Osteocyte (in vitro differentiated cells): ENCODE results near the gene PLA2G2D. TPM values are rescaled to one million over a fixed set of nuclear protein-coding genes. Genes with fewer than 3 reads are reported as not detected.

Experiments
- DNase-seq: peaks from one replicate; pipeline ENCODE4 v3.0.0; 2021; ENCODE audit warnings: mixed read lengths; ENCODE audit not compliant: unreplicated experiment; ENCODE audit errors: extremely low spot score
- H3K27ac Mint-ChIP-seq: one replicate; pipeline ENCODE4 v1.8.0; 2021; ENCODE audit warnings: mild to moderate bottlenecking, mixed read lengths; ENCODE audit not compliant: unreplicated experiment
- H3K27me3 Mint-ChIP-seq: one replicate; pipeline ENCODE4 v1.8.0; 2021; ENCODE audit warnings: mixed read lengths; ENCODE audit not compliant: unreplicated experiment
- H3K36me3 Mint-ChIP-seq: one replicate; pipeline ENCODE4 v1.8.0; 2021; ENCODE audit warnings: mixed read lengths; ENCODE audit not compliant: unreplicated experiment
- H3K4me1 Mint-ChIP-seq: one replicate; pipeline ENCODE4 v1.8.0; 2021; ENCODE audit warnings: mixed read lengths; ENCODE audit not compliant: unreplicated experiment
- H3K4me3 Mint-ChIP-seq: one replicate; pipeline ENCODE4 v1.8.0; 2021; ENCODE audit warnings: mild to moderate bottlenecking, moderate library complexity, mixed read lengths; ENCODE audit not compliant: unreplicated experiment
- H3K9me3 Mint-ChIP-seq: one replicate; pipeline ENCODE4 v1.8.0; 2021; ENCODE audit warnings: mixed read lengths; ENCODE audit not compliant: unreplicated experiment
- total RNA-seq: library from RNA; stranded (reverse); gene quantifications from 2 replicates; pipeline ENCODE4 v1.2.1, GENCODE V29; 2021
- TF ChIP-seq, protein P1 (sequence below): fragments of 200-600 bp; sonication (generic); IDR thresholded peaks from 2 replicates; pipeline ENCODE4 v1.5.0; 2021; ENCODE audit warnings: antibody characterized with exemption, mild to moderate bottlenecking, moderate library complexity

The PLA2G2D gene
- total RNA-seq, 1 donor from 2014 or later, result not detected

DNA sequence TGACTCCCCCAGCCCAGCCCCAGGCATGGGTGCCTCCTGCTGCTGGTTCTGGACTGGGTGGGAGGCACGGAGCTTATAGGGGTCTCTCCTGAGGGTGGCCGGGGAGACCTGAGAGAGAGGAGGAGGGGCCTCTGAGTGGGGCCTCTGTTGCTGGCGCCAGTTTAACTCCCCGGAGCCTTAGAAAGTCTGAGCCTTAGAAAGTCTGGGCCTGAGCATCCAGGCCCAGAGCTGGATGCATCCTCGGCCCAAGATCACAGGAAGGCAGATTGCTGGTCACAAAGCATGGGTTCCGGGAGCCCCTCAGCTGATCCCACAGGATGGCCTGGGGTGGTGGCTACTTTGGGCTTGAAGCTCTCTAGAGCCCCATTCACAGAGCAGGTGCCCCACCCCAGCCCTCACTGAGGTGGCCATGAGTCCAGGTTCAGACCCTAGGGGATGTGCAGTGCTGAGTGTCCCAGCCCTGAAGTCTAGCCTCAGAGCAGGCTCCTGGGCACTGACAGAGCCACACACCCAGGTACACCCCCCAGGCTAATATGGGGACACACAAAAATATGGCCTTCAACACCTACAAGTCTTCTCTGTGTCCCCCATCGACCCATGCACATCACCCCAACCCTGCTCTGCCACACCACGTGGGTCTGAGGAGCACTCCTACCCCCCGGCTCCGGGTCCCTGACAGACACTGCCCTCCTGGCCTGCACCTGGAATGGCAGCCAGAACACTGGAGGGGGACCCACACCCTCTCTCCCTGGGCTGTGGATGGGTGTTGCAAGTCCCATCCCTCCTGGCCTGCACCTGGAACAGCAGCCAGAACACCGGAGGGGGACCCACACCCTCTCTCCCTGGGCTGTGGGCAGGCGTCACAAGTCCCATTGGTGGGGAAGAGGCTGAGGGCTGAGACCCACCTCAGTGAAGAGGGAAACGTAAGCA is 29.5 kb upstream of the PLA2G2D start:
- TF ChIP-seq, protein P1, sequence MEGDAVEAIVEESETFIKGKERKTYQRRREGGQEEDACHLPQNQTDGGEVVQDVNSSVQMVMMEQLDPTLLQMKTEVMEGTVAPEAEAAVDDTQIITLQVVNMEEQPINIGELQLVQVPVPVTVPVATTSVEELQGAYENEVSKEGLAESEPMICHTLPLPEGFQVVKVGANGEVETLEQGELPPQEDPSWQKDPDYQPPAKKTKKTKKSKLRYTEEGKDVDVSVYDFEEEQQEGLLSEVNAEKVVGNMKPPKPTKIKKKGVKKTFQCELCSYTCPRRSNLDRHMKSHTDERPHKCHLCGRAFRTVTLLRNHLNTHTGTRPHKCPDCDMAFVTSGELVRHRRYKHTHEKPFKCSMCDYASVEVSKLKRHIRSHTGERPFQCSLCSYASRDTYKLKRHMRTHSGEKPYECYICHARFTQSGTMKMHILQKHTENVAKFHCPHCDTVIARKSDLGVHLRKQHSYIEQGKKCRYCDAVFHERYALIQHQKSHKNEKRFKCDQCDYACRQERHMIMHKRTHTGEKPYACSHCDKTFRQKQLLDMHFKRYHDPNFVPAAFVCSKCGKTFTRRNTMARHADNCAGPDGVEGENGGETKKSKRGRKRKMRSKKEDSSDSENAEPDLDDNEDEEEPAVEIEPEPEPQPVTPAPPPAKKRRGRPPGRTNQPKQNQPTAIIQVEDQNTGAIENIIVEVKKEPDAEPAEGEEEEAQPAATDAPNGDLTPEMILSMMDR, result no peak
- no peak overlapping the region for H3K27ac Mint-ChIP-seq
- H3K4me1 Mint-ChIP-seq, result peaks cover 1% of the 10 kb centered on the region
- no peak overlapping the region for H3K4me3 Mint-ChIP-seq
- DNase-seq, result no peak
- H3K36me3 Mint-ChIP-seq, result no peaks in the 10 kb centered on the region
- peaks cover 2% of the 10 kb centered on the region for H3K27me3 Mint-ChIP-seq
- no peaks in the 10 kb centered on the region for H3K9me3 Mint-ChIP-seq

DNA sequence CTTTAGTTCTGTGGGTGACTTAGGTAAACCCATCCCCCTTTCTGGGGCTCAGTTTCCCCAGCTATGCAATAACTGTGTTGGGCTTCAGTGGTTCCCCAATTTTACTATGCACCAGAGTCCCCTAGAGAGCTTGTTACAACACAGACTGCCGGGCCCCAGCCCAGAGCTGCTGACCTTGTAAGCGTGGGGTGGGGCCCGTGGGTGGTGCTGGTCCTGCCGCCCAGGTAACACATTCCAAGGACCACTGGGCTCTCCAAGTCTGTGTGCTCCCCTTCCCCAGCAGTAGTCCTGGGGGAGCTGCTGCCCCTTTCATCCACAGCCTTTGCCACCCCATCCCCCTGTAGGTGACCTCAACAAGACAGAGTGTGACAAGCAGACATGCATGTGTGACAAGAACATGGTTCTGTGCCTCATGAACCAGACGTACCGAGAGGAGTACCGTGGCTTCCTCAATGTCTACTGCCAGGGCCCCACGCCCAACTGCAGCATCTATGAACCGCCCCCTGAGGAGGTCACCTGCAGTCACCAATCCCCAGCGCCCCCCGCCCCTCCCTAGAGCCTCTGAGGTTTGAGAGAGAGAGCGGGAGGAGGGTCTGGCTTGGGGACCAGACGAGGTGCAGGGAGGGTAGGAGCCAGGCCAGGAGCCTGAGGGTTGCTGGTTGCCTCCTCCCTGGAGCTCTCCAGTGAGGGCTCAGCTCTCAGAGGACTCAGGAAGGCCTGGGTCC is 28.7 kb upstream of the PLA2G2D start:
- Mint-ChIP-seq H3K4me3 (no peak overlapping the region), H3K36me3 (no peaks in the 10 kb centered on the region), H3K27me3 (peaks cover 2% of the 10 kb centered on the region), H3K27ac (no peak overlapping the region), H3K9me3 (no peaks in the 10 kb centered on the region), H3K4me1 (peaks cover 1% of the 10 kb centered on the region)
- TF ChIP-seq, protein P1, result no peak
- no peak for DNase-seq

DNA sequence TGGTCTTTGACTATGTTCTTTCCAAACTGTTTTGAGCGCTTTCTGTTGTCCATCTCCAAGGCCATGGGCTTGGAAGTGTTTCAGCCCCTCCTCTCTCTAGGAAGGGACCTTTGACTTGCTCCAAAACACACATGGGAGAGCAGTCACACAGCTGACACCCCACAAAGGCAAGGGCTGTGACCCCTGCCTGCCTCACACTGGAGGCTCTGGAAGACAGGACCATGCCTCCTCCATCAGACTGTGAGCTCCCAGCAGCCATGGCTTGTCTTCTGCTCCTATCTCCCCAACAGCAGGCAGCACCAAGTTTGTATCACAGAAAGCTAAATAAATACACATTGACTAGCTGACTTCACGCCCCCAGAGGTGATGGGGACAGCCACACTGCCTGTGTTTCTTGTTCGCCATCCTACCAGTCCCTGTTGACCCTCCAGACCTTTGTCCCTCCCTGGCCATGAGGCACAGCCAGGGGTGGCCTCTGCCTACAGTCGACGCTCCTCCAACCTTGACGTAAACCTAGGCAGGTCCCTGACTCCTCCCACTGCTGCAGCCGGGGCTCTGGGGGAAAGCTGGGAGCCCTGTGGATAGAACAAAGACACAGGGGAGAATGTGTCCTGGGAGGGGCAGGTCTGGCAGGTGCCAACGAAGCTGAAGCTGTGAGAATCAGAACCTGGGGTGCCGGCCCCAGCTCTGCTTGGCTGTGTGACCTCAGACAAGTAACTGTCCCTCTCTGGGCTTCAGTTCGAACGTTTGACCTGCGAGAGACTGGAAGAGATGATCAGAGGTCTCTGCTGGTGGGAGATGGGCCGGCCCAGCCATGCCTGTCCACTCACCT is 24.6 kb upstream of the PLA2G2D start:
- H3K4me1 Mint-ChIP-seq, result no peaks in the 10 kb centered on the region
- no peak overlapping the region for H3K4me3 Mint-ChIP-seq
- TF ChIP-seq, protein P1, result no peak
- no peak overlapping the region for H3K27ac Mint-ChIP-seq
- no peaks in the 10 kb centered on the region for H3K9me3 Mint-ChIP-seq
- no peak for DNase-seq
- H3K36me3 Mint-ChIP-seq, result no peaks in the 10 kb centered on the region
- peaks cover 2% of the 10 kb centered on the region for H3K27me3 Mint-ChIP-seq

DNA sequence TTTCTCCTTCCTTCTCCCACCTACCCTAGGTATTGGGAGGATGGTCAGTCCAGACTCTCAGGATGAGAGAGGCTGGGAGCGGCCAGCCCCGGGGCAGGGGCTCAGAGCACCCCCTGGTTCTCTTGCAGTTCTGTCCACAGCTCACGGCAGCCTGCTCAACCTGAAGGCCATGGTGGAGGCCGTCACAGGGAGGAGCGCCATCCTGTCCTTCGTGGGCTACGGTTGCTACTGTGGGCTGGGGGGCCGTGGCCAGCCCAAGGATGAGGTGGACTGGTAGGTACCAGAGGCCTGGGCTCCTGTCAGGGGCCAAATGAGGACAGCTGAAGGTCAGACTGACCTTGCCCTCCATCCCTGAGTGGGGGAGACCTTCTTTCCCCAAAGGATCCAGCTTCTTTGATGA is 24.0 kb upstream of the PLA2G2D start:
- Mint-ChIP-seq H3K4me1 (no peaks in the 10 kb centered on the region), H3K36me3 (no peaks in the 10 kb centered on the region), H3K27me3 (peaks cover 2% of the 10 kb centered on the region), H3K27ac (no peak overlapping the region), H3K9me3 (no peaks in the 10 kb centered on the region), H3K4me3 (no peak overlapping the region)
- DNase-seq, result no peak
- TF ChIP-seq, protein P1, result no peak
